HG03097 (cell line): ENCODE data around the gene BCL2L13.
"Not testable (repeated sequence)": the region's sequence is repeated elsewhere in the genome, so short reads cannot be mapped to it uniquely, and the experiment has no call there.

Source experiments
- ATAC-seq: cut with Tn5 transposase; IDR thresholded peaks from one replicate; pipeline ENCODE4 v1.9.1; 2021; ENCODE audit not compliant: unreplicated experiment, low FRiP score

The BCL2L13 gene

DNA sequence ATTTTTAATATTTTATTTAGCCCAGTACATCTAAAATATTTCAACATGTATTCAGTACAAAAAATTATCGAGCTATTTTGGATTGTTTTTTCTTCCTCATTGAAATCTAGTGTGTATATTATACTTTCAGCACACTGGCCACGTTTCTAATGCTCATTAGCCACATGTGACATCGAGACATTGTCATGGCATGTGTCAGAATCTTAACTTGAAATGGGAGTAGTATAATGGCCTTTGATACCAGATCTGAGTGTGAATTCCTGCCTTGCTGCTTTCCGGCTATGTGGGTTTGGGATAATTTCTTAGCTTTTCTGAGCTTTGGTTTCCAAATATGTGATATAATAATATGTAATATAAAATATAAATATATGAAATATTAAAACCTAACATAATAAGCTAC, 54.3 kb downstream of the BCL2L13 start:
- no peak for ATAC-seq

DNA sequence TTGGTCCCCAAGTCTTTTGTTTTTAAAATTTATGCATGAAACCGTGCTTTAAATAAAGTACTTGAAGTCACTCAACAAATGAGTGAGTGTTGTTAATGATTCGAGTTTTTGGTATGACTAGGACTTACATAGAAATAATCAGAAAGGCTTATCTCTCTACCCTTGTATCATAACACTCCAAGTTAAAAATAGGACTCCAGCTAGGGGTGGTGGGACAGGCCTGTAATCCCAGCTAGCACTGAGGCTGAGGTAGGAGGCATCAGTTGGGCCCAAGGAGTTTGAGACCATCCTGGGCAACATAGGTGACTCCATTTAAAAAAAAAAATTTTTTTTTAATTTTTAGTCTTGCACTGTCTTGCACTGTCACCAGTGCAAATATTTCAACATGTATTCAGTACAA, 55.6 kb downstream of the BCL2L13 start:
- ATAC-seq = no peak

DNA sequence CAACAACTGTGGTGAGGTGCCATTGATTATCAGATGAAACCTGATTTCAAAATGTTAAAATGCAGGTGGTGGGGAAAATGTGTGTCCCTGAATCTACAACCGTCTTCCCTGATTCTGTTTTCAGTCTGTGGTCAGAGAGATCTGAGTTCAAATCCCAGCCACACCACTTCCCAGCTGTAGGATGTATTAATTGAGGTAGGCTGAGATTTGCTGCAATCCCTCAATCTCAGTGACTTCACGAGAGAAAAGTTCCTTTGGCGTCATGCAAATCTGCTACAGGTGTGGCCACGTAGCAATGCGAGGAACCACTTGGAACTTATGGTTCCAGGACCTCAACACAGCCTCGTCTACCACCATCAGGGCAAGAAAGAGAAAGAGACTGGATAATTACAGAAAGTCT, 56.2 kb downstream of the BCL2L13 start:
- ATAC-seq = no peak

DNA sequence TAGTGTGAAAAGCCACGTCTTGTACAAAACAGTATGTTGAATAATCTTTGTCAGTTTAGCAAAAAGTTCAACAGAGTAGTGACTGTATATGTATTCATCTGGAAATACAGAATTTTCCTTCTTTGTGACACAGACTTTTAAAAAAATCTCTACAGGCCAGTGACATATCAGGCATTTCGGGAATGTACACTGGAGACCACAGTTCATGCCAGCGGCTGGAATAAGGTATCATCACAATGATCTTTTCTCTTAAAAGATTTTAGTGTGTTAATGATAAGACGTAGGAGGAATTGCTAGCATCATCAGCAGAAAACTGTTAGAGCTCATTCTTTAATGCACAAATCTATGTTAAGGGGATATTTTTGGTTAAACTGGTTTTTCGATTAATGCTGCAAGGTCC, 57.4 kb downstream of the BCL2L13 start:
- no peak for ATAC-seq

DNA sequence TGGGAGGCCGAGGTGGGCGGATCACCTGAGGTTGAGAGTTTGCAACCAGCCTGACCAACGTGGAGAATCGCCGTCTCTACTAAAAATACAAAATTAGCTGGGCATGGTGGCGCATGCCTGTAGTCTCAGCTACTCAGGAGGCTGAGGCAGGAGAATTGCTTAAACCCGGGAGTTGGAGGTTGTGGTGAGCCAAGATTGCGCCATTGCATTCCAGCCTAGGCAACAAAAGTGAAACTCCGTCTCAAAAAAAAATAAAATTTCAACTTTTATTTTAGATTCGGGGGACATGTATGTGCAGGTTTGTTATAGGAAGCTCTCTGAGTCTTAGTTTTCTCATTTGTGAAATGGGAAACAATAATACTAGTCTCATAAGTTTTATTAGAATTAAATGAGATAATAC, 58.6 kb downstream of the BCL2L13 start:
- not testable (repeated sequence) for ATAC-seq

DNA sequence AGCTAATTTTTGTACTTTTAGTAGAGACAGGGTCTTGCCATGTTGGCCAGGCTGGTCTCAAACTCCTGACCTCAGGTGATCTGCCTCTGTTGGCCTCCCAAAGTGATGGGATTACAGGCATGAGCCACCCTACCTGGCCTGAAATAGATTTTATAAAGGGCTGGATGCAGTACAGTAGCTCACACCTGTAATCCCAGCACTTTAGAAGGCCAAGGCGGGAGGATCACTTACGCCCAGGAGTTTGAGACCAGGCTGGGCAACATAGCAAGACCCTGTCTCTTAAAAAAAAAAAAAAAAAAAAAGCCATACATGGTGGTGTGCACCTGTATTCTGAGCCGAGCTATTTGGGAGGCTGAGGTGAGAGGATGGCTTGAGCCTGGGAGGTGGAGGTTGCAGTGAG, 59.7 kb downstream of the BCL2L13 start:
- not testable (repeated sequence) for ATAC-seq

DNA sequence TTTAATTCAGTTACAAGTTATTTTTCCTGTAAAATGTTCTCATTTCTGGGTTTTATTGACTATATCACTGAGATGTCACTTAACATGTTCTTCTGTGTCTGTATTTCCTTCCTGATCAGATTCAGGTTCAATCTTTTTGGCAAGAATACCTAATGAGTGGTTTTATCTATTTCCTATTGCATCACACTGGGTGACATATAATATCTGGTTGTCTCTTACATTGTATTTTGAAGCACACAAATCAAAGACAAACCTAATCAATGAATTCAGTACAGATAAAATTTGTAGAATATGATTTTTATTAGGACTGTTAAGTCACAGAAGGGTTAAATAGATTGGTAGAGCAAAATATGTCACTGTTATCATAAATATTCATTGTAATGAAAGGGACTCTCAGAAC, 60.4 kb downstream of the BCL2L13 start:
- ATAC-seq = no peak

DNA sequence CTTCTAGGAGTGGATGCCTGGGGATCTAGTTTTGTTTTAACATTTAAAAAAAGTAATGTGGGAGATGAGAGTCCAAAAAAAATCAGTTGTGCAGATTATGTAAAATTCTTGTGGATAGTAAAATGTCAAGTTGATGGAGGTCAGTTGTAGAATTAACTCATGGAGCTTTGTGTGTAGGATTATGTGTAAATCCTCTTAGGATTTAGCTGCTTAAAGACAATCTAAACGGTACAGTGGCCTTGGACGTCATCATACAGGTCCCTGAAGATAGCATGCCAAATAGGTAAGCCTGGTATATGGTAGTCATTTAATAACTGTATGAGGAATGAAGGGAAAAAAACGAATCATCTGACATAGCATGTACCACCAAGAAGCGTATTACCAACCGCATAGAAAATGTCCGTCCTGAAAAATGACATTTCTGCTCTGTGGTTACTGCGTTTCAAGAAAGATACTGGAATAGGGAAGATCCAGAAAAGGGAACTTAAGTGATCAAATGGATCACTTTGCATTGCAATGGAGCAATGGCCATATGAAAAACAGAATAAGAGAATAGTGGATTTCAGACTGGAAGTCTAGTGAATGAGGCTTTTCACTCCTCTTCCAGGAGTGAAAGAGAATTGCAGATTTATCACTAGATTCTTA, 61.3 kb downstream of the BCL2L13 start:
- ATAC-seq = no peak

DNA sequence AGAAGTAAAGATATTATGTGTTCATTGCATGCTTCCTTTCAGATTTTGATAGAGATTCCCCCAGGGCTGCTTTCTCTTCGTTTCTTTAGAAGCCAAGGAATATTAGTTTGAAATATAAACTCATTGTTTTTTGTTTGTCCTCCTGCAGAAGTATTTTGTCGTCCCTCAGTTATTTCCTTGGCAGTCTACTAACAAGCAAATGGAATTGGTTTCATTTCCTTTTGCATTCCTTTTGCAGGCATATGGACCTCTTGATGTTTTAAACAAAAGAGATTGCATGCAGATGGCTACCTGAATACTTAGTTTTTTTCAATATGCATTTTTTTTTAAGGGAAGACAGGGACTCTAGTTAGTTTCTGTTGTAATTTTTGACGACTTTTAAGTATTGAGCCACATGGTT, 62.2 kb downstream of the BCL2L13 start:
- ATAC-seq = no peak

DNA sequence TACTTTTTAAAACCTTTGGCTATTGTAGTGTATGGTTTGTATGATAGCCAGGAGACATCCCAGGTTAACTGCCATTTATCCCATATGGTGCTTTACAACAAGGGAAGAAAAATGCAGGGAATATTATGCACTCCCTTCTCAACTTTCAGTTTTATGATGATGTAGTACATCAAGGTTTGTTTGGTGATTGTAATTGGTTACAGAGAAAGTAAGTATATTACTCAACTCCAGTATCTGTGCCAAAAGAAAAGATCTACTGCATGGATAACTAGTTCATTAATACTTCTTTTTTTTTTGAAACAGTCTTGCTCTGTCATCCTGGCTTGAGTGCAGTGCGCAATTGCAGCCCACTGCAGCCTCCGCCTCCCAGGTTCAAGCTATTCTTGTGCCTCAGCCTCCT, 65.3 kb downstream of the BCL2L13 start:
- ATAC-seq = no peak

DNA sequence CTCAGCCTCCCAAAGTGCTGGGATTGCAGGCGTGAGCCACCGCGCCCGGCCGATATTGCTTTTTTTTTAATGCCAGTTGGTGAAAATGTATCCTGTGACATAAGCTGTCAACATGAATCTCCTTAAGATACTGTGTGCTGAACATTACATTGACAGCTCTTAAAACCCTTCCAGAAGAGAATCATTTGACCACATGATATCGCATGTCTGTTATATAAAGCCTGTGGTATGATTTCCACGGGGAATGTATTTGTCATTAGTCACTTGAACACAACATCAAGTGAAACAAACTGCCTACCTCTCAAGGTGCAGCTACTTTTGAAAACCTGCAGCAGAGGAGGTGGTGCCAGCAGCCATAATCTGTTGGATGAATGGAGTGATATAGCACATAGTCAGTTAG, 67.0 kb downstream of the BCL2L13 start:
- ATAC-seq = no peak

DNA sequence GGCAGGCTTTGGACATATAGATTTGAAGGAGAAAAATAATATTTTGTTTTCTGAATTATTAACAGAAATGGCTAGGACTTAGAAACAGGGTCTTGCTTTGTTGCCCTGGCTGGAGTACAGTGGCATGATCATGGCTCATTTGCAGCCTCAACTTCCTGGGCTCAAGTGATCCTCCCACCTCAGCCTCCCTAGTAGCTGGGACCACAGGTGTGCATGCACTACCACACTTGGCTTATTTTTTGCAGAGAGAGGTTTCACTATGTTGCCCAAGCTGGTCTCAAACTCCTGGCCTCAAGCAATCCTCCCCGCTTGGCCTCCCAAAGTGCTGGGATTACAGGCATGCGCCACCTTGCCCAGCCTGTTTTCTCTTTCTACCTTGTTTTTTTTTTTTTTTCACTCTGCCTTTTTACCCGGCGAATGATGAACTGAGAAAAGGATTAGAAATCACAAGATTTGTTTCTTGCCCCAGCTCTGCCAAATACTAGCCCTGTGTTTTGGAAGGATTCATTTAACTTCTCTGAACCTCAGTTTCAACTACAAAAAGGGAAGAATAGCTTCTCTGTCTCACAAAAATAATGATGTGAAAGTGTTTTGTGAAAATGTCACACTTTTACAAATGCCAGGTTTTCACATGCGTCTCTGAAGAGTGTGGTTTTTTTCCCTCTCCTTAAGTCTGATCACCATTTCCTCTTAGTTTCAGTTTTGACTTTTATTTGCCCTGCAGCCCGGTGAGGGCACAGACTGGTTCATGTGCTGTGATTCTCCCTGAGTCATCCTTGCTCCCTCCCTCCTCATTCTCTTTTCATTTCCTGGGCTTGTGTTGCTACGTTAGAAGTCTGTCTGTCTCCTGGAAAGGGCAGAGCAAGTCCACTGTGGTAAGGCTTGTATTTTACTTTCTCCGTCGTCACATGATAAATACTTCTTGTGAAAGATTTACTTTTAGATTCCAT, 67.7 kb downstream of the BCL2L13 start:
- peak; percentile 88 for ATAC-seq

DNA sequence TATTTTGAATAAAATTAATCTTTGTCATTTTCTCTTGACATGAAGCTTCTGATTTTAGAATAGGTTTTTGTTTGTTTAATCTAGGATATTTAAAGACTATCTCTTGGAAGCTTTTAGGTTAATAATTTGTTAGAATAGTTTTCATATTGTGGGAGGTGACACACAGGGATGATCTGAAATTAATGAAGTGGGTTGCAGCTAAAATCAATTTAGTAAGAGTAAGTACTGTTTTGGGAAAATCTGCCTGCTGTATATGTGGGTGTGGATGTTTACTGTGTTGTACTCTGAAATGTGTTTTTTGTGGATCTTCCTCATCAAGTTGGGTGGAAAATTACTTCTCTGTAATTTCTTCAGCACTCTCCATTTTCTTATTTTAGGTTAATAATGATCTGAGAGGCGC, 68.4 kb downstream of the BCL2L13 start:
- no peak for ATAC-seq

DNA sequence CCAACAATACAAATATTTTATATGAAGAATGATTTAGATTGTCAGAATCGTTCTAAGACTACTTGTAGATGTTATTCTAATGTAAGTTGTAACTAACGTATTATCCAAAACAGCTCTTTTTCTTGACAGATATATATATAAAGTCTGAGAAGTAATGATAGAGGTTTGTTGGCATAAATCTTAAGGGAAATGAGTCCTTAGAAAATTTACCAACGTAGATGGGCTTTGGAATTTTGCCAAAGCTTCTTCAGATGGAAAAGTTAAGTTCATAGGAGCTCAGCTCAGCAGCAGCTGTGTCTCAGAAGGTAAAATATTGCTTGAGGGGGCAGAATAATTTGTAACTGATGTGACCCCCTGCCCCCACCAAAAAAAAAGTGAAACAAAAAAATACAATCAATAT, 69.0 kb downstream of the BCL2L13 start:
- ATAC-seq = no peak

DNA sequence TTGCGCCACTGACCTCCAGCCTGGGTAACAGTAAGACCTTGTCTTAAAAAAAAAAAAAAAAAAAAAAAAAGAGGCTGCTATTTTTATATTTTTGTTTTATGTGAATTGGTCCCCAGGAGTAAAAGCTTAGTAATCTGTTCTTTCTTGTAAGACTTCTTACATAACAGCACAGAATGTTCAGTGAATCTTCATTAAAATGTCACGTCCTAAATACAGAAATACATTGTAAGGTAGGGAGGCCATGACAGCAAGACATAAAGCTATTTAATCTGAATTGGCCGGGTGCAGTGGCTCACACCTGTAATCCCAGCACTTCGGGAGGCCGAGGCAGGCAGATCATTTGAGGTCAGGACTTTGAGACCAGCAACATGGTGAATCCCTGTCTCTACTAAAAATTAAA, 71.5 kb downstream of the BCL2L13 start:
- no peak for ATAC-seq

DNA sequence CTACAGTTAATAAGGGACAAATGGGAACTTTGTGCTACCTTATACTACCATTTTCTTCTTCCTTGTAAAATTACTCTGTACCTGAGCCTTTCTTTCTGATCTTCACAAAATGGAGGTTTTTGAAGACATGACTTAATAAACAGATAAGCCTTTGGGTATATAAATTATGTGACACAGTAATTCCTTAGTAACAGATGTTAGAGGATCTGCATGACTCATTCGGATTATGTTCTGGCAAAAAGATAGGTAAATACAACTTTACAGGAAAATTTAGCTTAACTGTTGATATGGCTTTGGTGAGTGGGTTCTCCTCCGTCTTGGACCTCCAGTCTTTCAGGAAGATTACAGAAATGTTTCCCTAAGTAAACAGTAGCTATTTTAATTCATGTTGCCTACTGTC, 73.9 kb downstream of the BCL2L13 start:
- no peak for ATAC-seq

DNA sequence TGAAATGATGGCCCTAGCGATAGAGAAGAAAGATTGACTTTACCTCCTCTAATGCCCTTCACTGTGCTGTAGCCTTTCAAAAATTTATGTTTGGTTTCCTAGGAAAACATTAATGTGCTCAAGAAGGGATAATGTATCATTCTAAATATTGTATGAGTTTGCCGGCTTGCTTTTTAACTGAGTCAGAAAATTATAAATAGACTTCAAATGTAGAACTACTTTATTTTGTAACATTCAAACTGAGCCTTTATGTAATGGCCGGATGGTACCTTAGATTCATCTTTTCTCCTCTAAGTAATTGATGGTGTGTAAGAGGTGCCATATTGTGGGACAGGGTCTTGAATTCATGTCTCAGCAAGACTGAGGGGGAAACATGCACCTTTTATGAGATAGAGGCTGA, 78.0 kb downstream of the BCL2L13 start:
- ATAC-seq = no peak

DNA sequence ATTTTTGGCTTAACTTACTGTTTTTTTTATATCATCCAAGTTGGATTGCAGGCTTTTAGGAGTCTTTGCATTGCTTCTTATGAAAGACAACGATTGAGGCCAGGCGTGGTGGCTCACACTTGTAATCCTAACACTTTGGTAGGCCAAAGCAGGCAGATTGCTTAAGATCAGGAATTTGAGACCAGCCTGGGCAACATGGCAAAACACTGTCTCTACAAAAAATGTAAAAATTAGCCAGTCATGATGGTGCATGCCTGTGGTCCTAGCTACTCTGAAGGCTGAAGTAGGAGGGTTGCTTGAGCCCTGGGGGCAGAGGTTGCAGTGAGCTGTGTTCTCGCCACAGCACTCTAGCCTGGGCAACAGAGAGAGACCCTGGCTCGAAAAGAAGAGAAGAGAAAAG, 79.2 kb downstream of the BCL2L13 start:
- ATAC-seq = no peak

DNA sequence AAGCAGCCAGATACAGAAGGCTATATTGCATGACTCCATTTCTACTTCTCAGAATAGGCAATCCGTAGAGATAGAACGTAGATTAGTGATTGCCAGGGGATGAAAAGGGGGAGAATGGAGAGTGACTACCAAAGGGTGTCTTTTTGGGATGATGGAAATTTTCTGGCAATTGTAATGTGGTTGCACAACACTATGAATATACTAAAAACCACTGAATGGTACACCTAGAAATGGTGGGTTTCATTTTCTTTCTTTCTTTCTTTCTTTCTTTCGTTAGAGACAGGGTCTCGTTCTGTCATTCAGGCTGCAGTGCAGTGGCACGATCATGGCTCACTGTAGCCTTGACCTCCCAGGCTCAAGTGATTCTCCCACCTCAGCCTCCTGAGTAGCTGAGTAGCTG, 81.4 kb downstream of the BCL2L13 start:
- no peak for ATAC-seq

DNA sequence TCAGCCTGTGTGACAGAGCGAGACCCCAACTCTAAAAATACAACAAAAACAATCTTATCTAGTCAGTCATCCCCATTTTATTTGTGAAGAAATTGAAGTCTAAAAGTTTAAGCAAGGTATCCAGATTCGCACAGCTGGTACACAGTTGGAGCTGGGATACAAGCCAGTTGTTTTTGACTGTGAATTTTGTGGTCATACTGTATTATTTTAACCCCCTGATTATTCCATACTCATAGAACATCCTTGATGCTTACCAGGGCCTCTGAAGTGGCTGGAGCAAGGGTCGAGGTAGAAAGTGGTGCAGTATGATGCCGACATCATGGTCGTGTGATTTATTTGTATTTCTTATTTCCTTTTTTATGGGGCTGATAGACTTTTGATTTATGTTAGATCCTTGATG, 85.7 kb downstream of the BCL2L13 start:
- ATAC-seq = no peak

DNA sequence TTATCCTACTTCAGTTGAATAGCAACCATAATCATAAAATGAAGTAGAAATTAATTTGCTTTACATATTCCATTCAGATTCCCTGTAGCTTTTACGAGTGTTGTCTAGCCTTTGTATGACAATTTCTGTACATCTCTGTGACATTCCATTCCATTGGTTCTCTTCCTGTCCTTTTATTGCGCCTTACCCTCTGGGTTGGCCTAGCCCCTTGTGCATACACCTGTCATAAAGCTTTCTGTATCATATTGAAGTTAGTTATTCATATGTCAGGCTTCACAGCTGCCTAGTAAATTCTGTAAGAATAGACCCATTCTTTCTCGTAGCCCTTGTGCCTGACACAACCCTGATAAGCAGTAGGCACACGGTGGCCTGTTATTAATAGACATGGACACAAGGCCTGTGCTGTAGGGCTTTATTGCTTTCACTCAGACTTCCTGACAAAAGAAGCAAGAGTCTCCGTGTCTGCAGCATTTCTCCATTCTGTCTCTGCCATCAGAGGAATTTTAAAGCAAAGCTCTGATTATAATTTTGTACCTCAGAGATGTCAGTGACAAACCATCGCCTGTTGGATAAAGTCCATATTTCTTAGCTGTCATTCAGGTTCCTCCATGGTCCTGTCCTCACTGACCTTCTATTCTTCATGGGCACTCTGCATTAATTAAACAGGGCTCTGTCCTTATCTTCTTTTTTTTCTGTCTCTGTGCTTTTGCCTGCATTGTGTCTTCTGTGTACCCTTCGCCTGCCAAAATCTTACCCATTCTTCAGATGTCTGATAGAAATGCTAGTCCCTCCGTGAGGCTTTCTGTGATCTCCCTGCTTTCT, 86.3 kb downstream of the BCL2L13 start:
- ATAC-seq = no peak
